Neural progenitor cell (in vitro differentiated cells): ENCODE measurements around the gene ECEL1. TPM values are rescaled to one million over a fixed set of nuclear protein-coding genes. Genes with fewer than 3 reads are reported as not detected.

Source experiments
- DNase-seq: peaks from one replicate; pipeline ENCODE4 v3.0.0-alpha.2; 2016; ENCODE audit warnings: low spot score
- H2AFZ ChIP-seq: fragments of 200-600 bp; sonication (generic); replicated peaks from 2 replicates; pipeline ENCODE4 v1.6.1; 2016; ENCODE audit warnings: antibody characterized with exemption
- H3F3A ChIP-seq: fragments of 200-600 bp; sonication (generic); 2 replicates; pipeline ENCODE4 v1.6.1; 2016; ENCODE audit warnings: antibody characterized with exemption, low read depth
- H3K27ac ChIP-seq: fragments of 200-600 bp; sonication (generic); 2 replicates; pipeline ENCODE4 v1.5.1; 2016; ENCODE audit warnings: mild to moderate bottlenecking
- H3K27me3 ChIP-seq: fragments of 200-600 bp; sonication (generic); 2 replicates; pipeline ENCODE4 v1.6.1; 2016; ENCODE audit warnings: mild to moderate bottlenecking, moderate library complexity
- H3K36me3 ChIP-seq: fragments of 200-600 bp; sonication (generic); 2 replicates; pipeline ENCODE4 v1.5.1; 2016
- H3K4me1 ChIP-seq: fragments of 200-600 bp; sonication (generic); 2 replicates; pipeline ENCODE4 v1.6.1; 2016; ENCODE audit warnings: mixed run types
- H3K4me2 ChIP-seq: fragments of 200-600 bp; sonication (generic); 2 replicates; pipeline ENCODE4 v1.6.1; 2016
- H3K4me3 ChIP-seq: fragments of 200-600 bp; sonication (generic); 2 replicates; pipeline ENCODE4 v1.5.1; 2016
- H3K79me2 ChIP-seq: fragments of 200-600 bp; sonication (generic); 2 replicates; pipeline ENCODE4 v1.6.1; 2016; ENCODE audit warnings: low read depth
- H3K9ac ChIP-seq: fragments of 200-600 bp; sonication (generic); 2 replicates; pipeline ENCODE4 v1.6.1; 2016
- H3K9me3 ChIP-seq: fragments of 200-600 bp; sonication (generic); 2 replicates; pipeline ENCODE4 v1.5.1; 2016; ENCODE audit warnings: low read depth
- H4K20me1 ChIP-seq: fragments of 200-600 bp; sonication (generic); 2 replicates; pipeline ENCODE4 v1.6.1; 2016; ENCODE audit warnings: low read depth
- H3K27ac Mint-ChIP-seq: 3 replicates; pipeline ENCODE4 v1.8.0; 2021; ENCODE audit warnings: mixed read lengths
- H3K27me3 Mint-ChIP-seq: 2 replicates; pipeline ENCODE4 v1.8.0; 2022; ENCODE audit warnings: low read depth, mild to moderate bottlenecking, inconsistent platforms, moderate library complexity, mixed read lengths; ENCODE audit not compliant: insufficient read depth
- H3K36me3 Mint-ChIP-seq: 3 replicates; pipeline ENCODE4 v1.8.0; 2021; ENCODE audit warnings: mixed read lengths
- H3K4me1 Mint-ChIP-seq: 3 replicates; pipeline ENCODE4 v1.8.0; 2021; ENCODE audit warnings: mixed read lengths
- H3K4me3 Mint-ChIP-seq: 3 replicates; pipeline ENCODE4 v1.8.0; 2021; ENCODE audit warnings: mild to moderate bottlenecking, moderate library complexity, mixed read lengths
- H3K9me3 Mint-ChIP-seq: 3 replicates; pipeline ENCODE4 v1.8.0; 2020; ENCODE audit warnings: mixed read lengths
- EZH2 ChIP-seq: fragments of 200-600 bp; sonication (generic); IDR thresholded peaks from 2 replicates; pipeline ENCODE4 v1.6.1; 2017; ENCODE audit warnings: antibody characterized with exemption, mild to moderate bottlenecking, moderate library complexity
- EZH2phosphoT487 ChIP-seq: fragments of 200-600 bp; sonication (generic); IDR thresholded peaks from 2 replicates; pipeline ENCODE4 v1.6.1; 2017; ENCODE audit warnings: antibody characterized with exemption
- total RNA-seq: library from RNA; depleted of rRNA; stranded (reverse); fragments of >200 nt; gene quantifications from 2 replicates; pipeline ENCODE4 v1.2.3, GENCODE V29; 2015; ENCODE audit warnings: low replicate concordance
- TF ChIP-seq, protein P1 (sequence below): fragments of 200-600 bp; sonication (generic); IDR thresholded peaks from 2 replicates; pipeline ENCODE4 v1.5.1; 2017; ENCODE audit warnings: antibody characterized with exemption, mild to moderate bottlenecking

Gene ECEL1
- total RNA-seq, 1 donor from 2014 or later, result 0.84 TPM

GRCh38 chr2:232524771-232525170 lies 37.1 kb upstream of the ECEL1 start:
- Histone ChIP-seq H3K4me2 (no peak overlapping the region), H3K79me2 (no peaks in the 10 kb centered on the region), H4K20me1 (peaks cover 19% of the 10 kb centered on the region), H2AFZ (no peak overlapping the region), H3K4me1 (peaks cover 20% of the 10 kb centered on the region), H3K36me3 (no peaks in the 10 kb centered on the region), H3K4me3 (no peak overlapping the region), H3F3A (peaks cover 2% of the 10 kb centered on the region), H3K27me3 (peaks cover 61% of the 10 kb centered on the region), H3K9me3 (no peaks in the 10 kb centered on the region), H3K9ac (no peak overlapping the region), H3K27ac (no peak overlapping the region)
- Mint-ChIP-seq H3K4me3 (peak overlapping the region; percentile 78), H3K36me3 (no peaks in the 10 kb centered on the region), H3K9me3 (no peaks in the 10 kb centered on the region), H3K27ac (no peak overlapping the region), H3K4me1 (peaks cover 7% of the 10 kb centered on the region), H3K27me3 (peaks cover 30% of the 10 kb centered on the region)
- TF ChIP-seq, protein P1, sequence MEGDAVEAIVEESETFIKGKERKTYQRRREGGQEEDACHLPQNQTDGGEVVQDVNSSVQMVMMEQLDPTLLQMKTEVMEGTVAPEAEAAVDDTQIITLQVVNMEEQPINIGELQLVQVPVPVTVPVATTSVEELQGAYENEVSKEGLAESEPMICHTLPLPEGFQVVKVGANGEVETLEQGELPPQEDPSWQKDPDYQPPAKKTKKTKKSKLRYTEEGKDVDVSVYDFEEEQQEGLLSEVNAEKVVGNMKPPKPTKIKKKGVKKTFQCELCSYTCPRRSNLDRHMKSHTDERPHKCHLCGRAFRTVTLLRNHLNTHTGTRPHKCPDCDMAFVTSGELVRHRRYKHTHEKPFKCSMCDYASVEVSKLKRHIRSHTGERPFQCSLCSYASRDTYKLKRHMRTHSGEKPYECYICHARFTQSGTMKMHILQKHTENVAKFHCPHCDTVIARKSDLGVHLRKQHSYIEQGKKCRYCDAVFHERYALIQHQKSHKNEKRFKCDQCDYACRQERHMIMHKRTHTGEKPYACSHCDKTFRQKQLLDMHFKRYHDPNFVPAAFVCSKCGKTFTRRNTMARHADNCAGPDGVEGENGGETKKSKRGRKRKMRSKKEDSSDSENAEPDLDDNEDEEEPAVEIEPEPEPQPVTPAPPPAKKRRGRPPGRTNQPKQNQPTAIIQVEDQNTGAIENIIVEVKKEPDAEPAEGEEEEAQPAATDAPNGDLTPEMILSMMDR, result no peak
- DNase-seq, result no peak

- H3K9me3 Mint-ChIP-seq, result no peaks in the 10 kb centered on the region
- peaks cover 69% of the 10 kb centered on the region for H3K27me3 ChIP-seq
- no peaks in the 10 kb centered on the region for H3K36me3 ChIP-seq
- peak overlapping the region; percentile 56 for H3K4me3 ChIP-seq
- no peak overlapping the region for H3K9ac ChIP-seq
- TF ChIP-seq EZH2 (peak; percentile 91), EZH2phosphoT487 (peak; percentile 70)
- TF ChIP-seq, protein P1, result peak; percentile 67
- H3K36me3 Mint-ChIP-seq, result no peaks in the 10 kb centered on the region
- no peak overlapping the region for H3K27ac Mint-ChIP-seq
- H3K27me3 Mint-ChIP-seq, result peaks cover 35% of the 10 kb centered on the region
- peaks cover 20% of the 10 kb centered on the region for H3K4me1 ChIP-seq
- H3K4me1 Mint-ChIP-seq, result peaks cover 12% of the 10 kb centered on the region
- no peak overlapping the region for H3K27ac ChIP-seq
- peak; percentile 92 for DNase-seq
- H3F3A ChIP-seq, result peaks cover 2% of the 10 kb centered on the region
- no peaks in the 10 kb centered on the region for H3K9me3 ChIP-seq
- peaks cover 19% of the 10 kb centered on the region for H4K20me1 ChIP-seq
- peak overlapping the region; percentile 94 for H2AFZ ChIP-seq
- H3K4me2 ChIP-seq, result peak overlapping the region; percentile 93
- peak overlapping the region; percentile 78 for H3K4me3 Mint-ChIP-seq
- no peaks in the 10 kb centered on the region for H3K79me2 ChIP-seq
Measured at GRCh38 chr2:232523682-232524597, 36.3 kb upstream of the ECEL1 start.

DNA sequence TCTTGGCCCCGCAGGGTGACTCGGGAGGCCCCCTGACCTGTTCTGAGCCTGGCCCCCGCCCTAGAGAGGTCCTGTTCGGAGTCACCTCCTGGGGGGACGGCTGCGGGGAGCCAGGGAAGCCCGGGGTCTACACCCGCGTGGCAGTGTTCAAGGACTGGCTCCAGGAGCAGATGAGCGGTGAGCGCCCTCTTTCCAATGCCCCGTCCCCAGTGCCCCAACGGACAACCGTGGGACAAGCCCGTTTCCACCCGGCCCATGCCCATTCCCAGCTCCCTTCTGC lies 35.7 kb upstream of the ECEL1 start:
- H3K36me3 Mint-ChIP-seq, result no peaks in the 10 kb centered on the region
- Histone ChIP-seq H4K20me1 (peaks cover 19% of the 10 kb centered on the region), H3K9ac (no peak overlapping the region), H3F3A (peaks cover 2% of the 10 kb centered on the region), H3K79me2 (no peaks in the 10 kb centered on the region), H3K4me2 (peak overlapping the region; percentile 93), H3K36me3 (no peaks in the 10 kb centered on the region), H3K4me3 (peak overlapping the region; percentile 56), H3K4me1 (peaks cover 20% of the 10 kb centered on the region), H2AFZ (peak overlapping the region; percentile 94), H3K27ac (no peak overlapping the region), H3K27me3 (peaks cover 69% of the 10 kb centered on the region), H3K9me3 (no peaks in the 10 kb centered on the region)
- no peak overlapping the region for H3K27ac Mint-ChIP-seq
- DNase-seq, result no peak
- H3K4me3 Mint-ChIP-seq, result peak overlapping the region; percentile 71
- peaks cover 15% of the 10 kb centered on the region for H3K4me1 Mint-ChIP-seq
- peaks cover 39% of the 10 kb centered on the region for H3K27me3 Mint-ChIP-seq
- TF ChIP-seq EZH2phosphoT487, result no peak
- TF ChIP-seq, protein P1, result no peak
- no peak for TF ChIP-seq EZH2
- H3K9me3 Mint-ChIP-seq, result no peaks in the 10 kb centered on the region
